Measurements from ENCODE around the gene SPATA20.
A peak's percentile ranks its signal among the peaks of the same experiment; 100 is the strongest.

SPATA20 gene

DNA sequence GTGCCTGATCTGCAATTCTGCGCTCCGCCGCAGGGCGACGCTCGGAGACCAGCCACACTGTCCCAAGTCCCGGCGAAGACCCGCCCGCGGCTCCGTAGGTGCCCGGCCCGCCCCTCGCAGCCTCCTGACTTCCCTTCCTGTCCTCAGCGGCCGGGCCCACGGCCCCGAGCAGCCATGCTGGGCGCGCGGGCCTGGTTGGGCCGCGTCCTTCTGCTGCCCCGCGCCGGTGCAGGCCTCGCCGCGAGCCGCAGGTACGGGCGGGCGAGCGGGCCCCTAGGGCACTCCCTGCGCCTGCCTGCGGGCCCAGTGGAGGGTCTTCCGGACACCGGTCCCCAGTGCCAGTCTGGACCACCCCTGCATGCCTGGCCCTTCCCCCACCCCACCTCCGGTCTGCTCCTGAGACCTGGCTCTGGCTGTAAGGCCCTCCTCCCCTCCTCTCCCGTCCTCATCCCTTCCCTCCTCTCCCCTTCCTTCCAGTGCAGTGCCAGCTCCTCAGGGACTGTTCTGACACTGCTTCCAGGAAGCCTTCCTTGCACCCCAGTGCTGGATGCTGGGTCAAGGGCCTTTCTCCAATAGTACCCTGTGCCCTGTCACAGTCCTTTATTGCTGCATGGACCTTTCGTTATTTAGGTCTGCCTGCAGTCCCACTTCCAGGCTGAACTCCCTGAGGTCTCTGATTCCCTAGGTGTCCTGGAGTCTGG lies at the start of gene SPATA20:
SPATA20 (plus strand) TSS at position 140 of the 701 bp plus-strand sequence; CDS start at position 175, 35 bp downstream.
- peak; percentile 96 for DNase-seq (ENCODE audit: low read depth)

- peak; percentile 19 for DNase-seq (ENCODE audit: low read depth)
These were observed 48.7 kb upstream of the SPATA20 start for GRCh38 chr17:50498021-50498874.

- DNase-seq (ENCODE audit: low read depth): no peak
These were observed 47.7 kb upstream of the SPATA20 start for GRCh38 chr17:50499270-50499669.

DNA sequence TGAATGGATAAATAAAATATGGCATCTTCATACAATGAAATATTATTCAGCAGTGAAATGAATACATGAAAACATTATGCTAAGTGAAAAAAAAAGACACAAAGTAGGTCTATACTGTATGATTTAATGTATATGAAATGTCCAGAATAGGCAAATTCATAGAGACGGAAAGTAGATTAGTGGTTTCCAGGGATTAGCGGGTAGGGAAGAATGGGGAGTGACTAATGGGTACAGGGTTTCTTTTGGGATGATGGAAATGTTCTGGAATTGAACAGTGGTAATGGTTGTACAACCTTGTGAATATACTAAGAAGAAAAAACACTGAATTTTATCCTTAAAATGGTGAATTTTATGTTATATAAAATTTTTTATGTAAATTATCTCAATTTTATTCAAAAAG lies 47.3 kb upstream of the SPATA20 start:
- no peak for DNase-seq (ENCODE audit: low read depth)

DNA sequence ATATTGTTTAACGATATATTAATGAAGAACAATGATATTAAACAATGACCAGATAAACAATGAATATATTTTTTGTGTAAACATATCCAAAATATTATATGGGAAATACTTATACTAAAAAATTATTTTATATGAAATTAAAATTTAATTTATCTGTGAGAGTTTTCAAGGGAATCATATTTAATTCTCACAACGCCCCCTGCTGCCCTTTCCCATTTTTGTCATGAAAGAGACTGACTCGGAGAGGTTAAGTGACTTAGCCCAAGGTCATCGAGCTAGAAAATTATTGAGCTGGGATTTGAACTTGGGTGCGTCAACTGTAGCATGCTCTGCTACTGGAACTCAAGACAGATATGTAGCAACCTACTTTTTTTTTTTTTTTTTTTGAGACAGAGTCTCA lies 45.9 kb upstream of the SPATA20 start:
- peak; percentile 72 for DNase-seq (ENCODE audit: low read depth)

GRCh38 chr17:50502301-50502990 lies 44.5 kb upstream of the SPATA20 start:
- DNase-seq (ENCODE audit: low read depth): no peak

GRCh38 chr17:50505591-50506130 lies 41.3 kb upstream of the SPATA20 start:
- DNase-seq (ENCODE audit: low read depth): no peak

DNA sequence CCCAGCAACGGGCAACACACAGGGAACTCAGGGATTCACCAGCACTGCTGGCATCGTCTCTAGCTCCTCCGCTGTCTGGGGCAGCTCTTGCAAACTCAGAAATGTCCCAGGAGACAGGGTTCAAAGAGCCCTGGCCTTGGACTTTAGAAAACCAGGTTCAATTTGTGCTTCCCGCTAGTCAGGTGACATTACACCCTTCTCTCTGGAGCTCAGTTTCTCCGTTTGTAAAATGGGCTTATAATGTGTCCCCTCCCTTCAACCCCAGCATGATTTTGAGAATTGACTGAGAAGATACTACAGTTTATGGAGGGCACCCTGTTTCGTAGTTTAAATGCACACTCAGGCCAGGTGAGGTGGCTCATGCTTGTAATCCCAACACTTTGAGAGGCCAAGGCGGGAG lies 40.7 kb upstream of the SPATA20 start:
- DNase-seq (ENCODE audit: low read depth): no peak

DNA sequence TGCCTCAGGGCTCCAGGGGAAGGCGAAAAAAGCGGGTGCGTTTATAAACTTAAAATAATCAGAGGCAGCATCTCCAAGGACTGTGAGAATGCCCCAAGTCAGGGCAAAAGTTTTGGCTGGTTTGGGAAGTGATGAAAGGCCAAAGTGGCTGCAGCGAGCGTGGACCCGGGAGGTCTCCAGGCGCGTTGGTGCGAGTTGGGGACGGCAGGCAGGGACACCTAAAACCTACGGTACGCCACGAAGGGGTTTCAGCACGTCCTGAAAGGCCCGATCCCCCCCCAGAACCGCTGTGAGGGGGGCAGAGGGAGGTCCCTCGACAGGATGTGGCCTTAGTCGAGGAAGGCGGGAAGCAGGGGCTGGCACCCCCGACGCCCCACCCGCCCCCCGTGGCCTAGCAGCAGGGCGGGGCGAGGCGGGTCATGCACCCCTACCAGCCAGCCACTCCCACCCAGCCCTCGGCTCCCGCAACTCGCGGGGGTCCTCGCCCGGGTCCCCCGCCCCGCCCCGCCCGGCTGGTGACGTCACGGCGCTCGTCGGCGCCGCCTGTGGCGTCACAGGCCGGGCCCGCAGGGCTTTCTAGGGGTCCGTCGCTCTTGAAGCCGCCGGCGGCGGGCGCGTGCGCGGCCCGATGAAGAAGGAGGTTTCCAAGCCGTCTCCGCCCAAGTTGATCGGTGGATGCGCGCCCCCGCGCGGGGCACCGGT lies 39.0 kb upstream of the SPATA20 start, which contains the start of gene MYCBPAP:
MYCBPAP (plus strand) TSS at position 569 of the 702 bp plus-strand sequence. CDS start 236 bp downstream, outside the sequence.
- peak; percentile 76 for DNase-seq (ENCODE audit: low read depth)

GRCh38 chr17:50508573-50509460 lies 38.2 kb upstream of the SPATA20 start:
- no peak for DNase-seq (ENCODE audit: low read depth)

DNA sequence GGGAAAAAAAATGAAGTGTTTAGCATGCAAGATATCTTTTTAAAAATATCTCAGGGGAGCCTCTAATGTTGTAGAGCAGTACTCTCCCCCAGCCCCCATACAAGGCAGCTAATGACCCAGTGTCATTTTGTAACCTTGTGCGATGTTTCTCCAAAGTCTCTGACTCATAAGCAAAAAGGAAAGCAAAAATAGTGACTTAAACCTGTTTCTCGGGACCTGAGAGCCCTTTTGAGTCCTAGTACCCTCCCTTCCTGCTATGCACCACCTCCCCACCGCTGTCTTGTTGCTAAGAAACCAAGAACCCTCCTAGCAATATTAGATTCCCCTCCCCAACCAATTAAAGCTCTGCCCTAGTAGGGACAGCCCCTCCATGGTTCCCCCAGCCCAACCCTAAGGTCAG lies 35.9 kb upstream of the SPATA20 start:
- peak; percentile 58 for DNase-seq (ENCODE audit: low read depth)

GRCh38 chr17:50513495-50513894 lies 33.5 kb upstream of the SPATA20 start:
- DNase-seq (ENCODE audit: low read depth): no peak

DNA sequence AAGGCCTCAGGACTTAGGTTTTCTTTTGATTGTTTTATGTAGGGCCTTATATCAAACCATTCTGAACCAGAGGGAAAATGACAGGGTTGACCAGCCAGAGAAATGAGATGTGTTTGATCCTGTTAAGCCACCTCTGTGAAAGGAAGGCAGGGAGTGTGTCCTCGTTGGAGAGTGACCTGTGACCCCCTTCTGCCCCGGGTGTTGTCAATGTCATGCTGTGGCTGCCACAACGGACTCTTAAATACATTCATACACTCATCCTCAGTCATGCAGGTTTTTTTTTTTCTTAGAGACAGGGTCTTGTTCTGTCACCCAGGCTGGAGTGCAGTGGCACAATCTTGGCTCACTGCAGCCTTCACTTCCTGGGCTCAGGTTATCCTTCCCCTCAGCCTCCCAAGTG lies 32.6 kb upstream of the SPATA20 start:
- no peak for DNase-seq (ENCODE audit: low read depth)

GRCh38 chr17:50514936-50515702 lies 31.9 kb upstream of the SPATA20 start:
- no peak for DNase-seq (ENCODE audit: low read depth)

DNA sequence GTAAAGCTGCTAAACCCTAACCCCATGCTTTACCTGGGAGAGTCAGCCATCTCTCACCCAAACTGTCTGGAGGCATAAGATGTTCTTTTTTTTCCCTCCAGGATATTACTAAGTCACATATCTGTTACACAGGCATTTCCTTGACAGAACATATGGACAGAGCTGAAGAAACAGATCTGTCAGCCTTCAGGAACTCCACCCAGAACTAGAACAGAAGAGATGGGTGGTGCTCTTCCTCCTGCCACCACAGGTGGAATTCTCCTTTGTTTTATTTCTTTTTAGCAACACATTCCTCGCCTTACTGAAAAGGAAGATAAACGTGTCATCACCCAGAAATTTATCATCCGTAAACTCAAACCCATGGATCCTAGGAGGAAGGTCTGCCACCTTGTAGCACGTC lies 30.0 kb upstream of the SPATA20 start:
- peak; percentile 17 for DNase-seq (ENCODE audit: low read depth)

DNA sequence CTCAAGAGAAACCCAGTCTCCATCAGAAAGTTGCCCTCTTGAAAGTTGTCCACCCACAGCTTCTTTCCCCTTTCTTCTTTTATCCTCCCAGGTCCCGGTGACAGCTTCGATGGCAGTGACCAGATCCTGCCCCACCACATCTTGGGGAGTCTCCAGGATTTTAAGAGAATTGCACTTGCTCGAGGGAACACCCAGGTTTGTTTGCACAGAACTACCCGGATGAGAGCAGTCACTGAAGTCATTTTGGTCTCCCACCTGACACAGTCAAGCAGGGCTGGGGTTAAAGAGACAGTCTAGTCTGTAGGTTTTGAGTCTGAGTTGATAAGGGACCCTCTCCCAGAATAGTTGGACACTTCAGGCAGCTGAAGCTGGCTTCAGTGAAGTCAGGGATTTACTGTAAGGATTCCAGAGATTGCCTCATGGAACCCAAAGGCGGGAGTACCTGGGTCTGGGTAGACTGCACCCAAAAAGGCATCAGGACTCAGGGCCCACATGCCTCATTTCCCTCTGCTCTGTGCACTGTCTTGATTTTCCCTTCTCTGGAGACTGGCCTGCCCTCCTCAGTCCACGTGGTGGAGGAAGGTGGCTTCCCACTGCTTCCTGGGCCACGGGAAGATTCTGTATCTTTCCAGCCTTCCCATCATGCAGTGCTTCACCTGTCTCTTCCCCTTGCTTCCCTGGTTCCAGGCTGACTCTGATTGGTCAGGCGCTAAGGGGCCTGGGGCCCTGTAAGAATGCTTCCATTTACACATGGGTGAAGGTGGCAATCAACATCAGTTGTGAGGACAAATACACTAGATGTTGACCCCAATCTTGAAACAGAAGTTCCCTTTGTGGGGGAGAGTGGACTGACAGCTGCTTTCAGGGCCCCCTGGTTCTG lies 29.2 kb upstream of the SPATA20 start:
- no peak for DNase-seq (ENCODE audit: low read depth)

DNA sequence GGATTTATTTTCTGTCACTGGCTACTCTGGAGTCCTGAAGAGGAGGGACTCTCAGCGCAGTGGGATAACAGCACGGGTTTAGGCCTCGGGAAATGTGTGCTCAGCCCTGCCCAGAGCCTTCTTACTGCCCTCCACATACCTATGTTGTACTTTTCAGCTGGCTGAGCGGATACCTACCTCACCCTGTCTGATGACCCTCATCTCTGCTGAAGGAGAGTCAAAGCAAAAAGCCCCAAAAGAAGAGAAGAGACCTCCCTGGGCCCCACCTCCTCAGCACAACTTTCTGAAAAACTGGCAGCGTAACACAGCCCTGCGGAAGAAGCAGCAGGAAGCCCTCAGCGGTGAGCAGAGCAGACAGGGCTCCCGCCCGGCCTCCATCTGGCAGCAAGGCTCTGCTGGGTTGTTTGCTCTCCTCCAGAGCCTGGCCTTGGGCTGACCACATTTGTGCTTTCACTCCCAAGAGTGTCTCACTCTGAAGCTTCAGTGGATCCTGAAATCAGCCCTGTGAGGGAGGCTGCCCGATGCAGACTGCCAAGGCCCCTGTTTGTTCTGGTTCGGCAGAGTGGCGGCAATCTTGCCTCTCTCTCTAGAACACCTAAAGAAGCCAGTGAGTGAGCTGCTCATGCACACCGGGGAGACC lies 28.5 kb upstream of the SPATA20 start:
- no peak for DNase-seq (ENCODE audit: low read depth)

DNA sequence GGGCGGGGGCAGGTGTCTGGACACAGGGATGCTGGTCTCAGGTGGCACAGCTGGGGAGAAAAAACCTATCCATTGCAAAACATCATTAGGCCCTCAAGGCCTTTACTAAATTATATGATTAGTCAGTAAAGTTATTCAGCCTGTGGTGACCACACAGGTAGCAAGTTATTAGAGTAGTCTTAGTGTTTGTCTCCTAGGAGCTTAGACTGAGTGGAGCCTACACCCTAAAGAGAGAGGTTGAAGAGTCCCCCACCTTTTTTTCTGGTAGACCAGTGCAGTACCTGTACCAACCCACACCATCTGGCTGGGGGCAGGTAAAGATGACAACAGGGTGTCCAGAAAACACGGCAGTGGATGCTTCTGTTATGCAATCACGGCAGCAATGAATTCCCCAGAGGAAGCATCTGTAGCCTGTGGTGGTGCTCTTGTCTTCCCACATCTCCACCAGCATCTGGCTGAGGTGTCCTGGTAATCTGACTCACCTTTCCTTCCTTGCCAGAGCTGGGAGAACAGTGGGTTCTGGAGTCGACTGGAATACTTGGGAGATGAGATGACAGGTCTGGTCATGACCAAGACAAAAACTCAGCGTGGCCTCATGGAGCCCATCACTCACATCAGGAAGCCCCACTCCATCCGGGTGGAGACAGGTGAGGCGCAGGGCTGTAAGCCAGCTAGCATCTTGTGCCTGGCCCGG lies 27.7 kb upstream of the SPATA20 start:
- peak; percentile 68 for DNase-seq (ENCODE audit: low read depth)
